ENCODE results near the gene BAHCC1. TPM values are rescaled to one million over a fixed set of nuclear protein-coding genes. Genes with fewer than 3 reads are reported as not detected.
"Not testable (repeated sequence)": the region's sequence is repeated elsewhere in the genome, so short reads cannot be mapped to it uniquely, and the experiment has no call there.

The BAHCC1 gene
- total RNA-seq, 1 experiment from 2014 or later: 3.1 TPM

- H3K27me3 Mint-ChIP-seq (ENCODE audit: low read depth); H3K4me1 Mint-ChIP-seq; H3K79me1 ChIP-seq (ENCODE audit: insufficient read depth, low read depth, low read length, poor library complexity, severe bottlenecking); H3K4me1 ChIP-seq (ENCODE audit: insufficient read depth, low read length); H3T11ph ChIP-seq (ENCODE audit: low read length); H4K5ac ChIP-seq (ENCODE audit: insufficient read length, low read depth, low read length); H3K27ac Mint-ChIP-seq; H3K14ac ChIP-seq (ENCODE audit: insufficient read depth, low read length); H3K56ac ChIP-seq (ENCODE audit: insufficient read length, low read depth, low read length); H2AFZ ChIP-seq (ENCODE audit: low read length); H2BK20ac ChIP-seq (ENCODE audit: low read depth, low read length, poor library complexity, severe bottlenecking); H3K4me2 ChIP-seq (ENCODE audit: insufficient read depth, insufficient read length, low read length); H4K20me1 ChIP-seq (ENCODE audit: control insufficient read depth, insufficient read depth, insufficient read length); H2BK15ac ChIP-seq (ENCODE audit: low read depth, low read length); H2BK5ac ChIP-seq (ENCODE audit: insufficient read length, low read length); H4K91ac ChIP-seq (ENCODE audit: insufficient read length, low read depth, low read length); DNase-seq; H3K9me3 Mint-ChIP-seq; H3K27ac ChIP-seq (ENCODE audit: insufficient read length, low read depth, low read length); H3K36me3 Mint-ChIP-seq (ENCODE audit: insufficient read depth in 1 of 3, low read depth in 3 of 3); H3K4me3 Mint-ChIP-seq; H3K27me3 ChIP-seq (ENCODE audit: insufficient read depth, low read length); H3K4ac ChIP-seq (ENCODE audit: low read depth, low read length); H3K79me2 ChIP-seq (ENCODE audit: insufficient read depth, low read length); H2BK120ac ChIP-seq (ENCODE audit: low read depth, low read length, poor library complexity, severe bottlenecking); H3K9me3 ChIP-seq (ENCODE audit: control insufficient read depth, low read depth, low read length); H3K23me2 ChIP-seq (ENCODE audit: insufficient read length, low read depth, low read length, poor library complexity, severe bottlenecking); H3K9ac ChIP-seq (ENCODE audit: extremely low read depth, insufficient read length, low read length); H2BK12ac ChIP-seq (ENCODE audit: insufficient read length, low read depth, low read length); H3K23ac ChIP-seq (ENCODE audit: insufficient read length, low read depth, low read length); H4K8ac ChIP-seq (replicated peaks; ENCODE audit: insufficient read length, low read depth, low read length); H2AK5ac ChIP-seq (ENCODE audit: insufficient read length, low read length): not testable (repeated sequence)
- WGBS (ENCODE audit: extremely low coverage, insufficient read length, low lambda C conversion rate): no CpG with 5 or more reads among the region's 4 CpGs
- peak overlapping the region; percentile 13 for H3K18ac ChIP-seq (ENCODE audit: insufficient read length, low read depth, low read length)
These were observed 30.6 kb downstream of the BAHCC1 start for GRCh38 chr17:81425716-81426392.
